ENCODE data around the gene YAP1. TPM values are rescaled to one million over a fixed set of nuclear protein-coding genes. Genes with fewer than 3 reads are reported as not detected.

Gene YAP1
- total RNA-seq, 2 experiments from 2014 or later: not detected

DNA sequence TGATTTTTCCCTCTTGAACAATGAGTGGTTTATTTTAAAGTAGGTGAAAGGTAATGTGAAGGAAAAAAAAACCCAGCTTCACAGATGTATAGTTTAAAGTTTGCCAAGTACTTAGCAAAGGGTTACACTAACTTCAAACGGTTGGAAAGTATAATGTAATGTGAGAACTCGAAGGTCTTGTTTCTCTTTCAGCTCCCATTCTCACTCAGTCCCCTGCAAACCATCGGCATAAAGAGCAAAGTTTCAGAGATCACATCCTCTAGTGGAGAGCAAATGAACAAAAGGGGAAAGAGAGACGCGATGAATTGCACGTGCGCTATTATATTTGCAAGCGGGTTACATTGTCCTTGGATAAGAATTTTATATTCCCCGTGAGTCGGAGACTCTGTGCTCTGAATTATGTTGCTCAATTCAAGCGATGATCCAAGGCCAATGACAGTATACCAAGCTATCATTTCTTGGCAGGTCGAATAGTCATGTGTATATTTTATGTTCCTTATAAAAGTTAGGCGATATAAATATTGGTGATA, 169.5 kb downstream of the YAP1 start:
- intact Hi-C loops (cut with micrococcal nuclease): no loop called here
- CTCF ChIA-PET: interaction anchor here (0.7 to 3.2 kb wide), 11 partner anchors 8 to 334 kb away, joined by 3 to 23 read pairs (median 4); no protein-coding TSS in a partner anchor
- Mint-ChIP-seq H3K4me3 (peak overlapping the region; percentile 8), H3K36me3 (ENCODE audit: low read depth) (no peaks in the 10 kb centered on the region), H3K27ac (no peak overlapping the region), H3K9me3 (no peaks in the 10 kb centered on the region), H3K27me3 (peaks cover 6% of the 10 kb centered on the region), H3K4me1 (ENCODE audit: low read depth) (peaks cover 13% of the 10 kb centered on the region)
- ATAC-seq: peak; percentile 93
- TF ChIP-seq, protein P1, sequence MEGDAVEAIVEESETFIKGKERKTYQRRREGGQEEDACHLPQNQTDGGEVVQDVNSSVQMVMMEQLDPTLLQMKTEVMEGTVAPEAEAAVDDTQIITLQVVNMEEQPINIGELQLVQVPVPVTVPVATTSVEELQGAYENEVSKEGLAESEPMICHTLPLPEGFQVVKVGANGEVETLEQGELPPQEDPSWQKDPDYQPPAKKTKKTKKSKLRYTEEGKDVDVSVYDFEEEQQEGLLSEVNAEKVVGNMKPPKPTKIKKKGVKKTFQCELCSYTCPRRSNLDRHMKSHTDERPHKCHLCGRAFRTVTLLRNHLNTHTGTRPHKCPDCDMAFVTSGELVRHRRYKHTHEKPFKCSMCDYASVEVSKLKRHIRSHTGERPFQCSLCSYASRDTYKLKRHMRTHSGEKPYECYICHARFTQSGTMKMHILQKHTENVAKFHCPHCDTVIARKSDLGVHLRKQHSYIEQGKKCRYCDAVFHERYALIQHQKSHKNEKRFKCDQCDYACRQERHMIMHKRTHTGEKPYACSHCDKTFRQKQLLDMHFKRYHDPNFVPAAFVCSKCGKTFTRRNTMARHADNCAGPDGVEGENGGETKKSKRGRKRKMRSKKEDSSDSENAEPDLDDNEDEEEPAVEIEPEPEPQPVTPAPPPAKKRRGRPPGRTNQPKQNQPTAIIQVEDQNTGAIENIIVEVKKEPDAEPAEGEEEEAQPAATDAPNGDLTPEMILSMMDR (IDR thresholded peaks at IDR 0.05): peak; percentile 12
- DNase-seq: peak; percentile 45
- POLR2A ChIA-PET: interaction anchor here (1.0 kb wide), 1 partner anchor 38 kb away, joined by 3 read pairs; no protein-coding TSS in a partner anchor

DNA sequence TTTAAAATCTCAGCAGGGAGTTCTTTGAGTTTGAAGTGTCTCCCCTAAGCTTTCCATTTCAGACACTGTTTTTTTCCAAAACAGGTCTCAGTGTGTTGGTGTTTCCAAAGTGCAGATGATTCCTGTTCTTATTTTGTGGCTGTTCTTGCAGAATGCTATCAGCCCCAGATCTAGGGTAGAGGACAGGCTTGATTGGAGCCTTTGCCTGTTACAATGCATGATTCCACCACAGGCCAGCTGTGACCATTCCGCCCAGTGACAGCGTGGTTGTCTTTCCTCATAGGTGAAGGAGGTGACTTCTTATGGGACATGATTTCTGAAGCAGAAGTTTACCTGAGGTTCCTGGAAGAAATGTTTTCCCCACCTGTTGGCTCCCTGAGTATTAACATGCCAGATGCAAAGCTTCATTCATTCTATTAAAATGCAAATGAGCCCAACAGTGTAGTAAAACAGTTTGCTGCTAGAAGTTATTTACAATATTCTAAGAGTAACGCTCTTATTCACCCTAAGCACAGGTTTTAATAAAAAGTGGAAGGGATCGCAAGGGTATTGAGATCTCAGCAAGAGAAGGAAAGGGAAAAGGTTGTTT, 170.1 kb downstream of the YAP1 start:
- H3K4me1 Mint-ChIP-seq (ENCODE audit: low read depth): peaks cover 13% of the 10 kb centered on the region
- no peaks in the 10 kb centered on the region for H3K36me3 Mint-ChIP-seq (ENCODE audit: low read depth)
- POLR2A ChIA-PET: interaction anchor here (1.0 to 1.2 kb wide), 2 partner anchors 9 to 38 kb away, joined by 3 read pairs; no protein-coding TSS in a partner anchor
- intact Hi-C loops (cut with micrococcal nuclease): no loop called here
- peaks cover 6% of the 10 kb centered on the region for H3K27me3 Mint-ChIP-seq
- TF ChIP-seq, protein P1 (IDR thresholded peaks at IDR 0.05): no peak
- DNase-seq: no peak
- no peak for ATAC-seq
- no peak overlapping the region for H3K4me3 Mint-ChIP-seq
- CTCF ChIA-PET: interaction anchor here (0.9 to 3.2 kb wide), 8 partner anchors 9 to 333 kb away, joined by 3 to 23 read pairs (median 6); no protein-coding TSS in a partner anchor
- H3K9me3 Mint-ChIP-seq: no peaks in the 10 kb centered on the region
- H3K27ac Mint-ChIP-seq: no peak overlapping the region

Other genes with a start within 250 kb of the YAP1 start
- gene CEP126, start 195.4 kb upstream of the YAP1 start, total RNA-seq: 1 to 10 TPM; 1.1 to 1.6 TPM
- not detected for gene ANGPTL5, start 193.9 kb upstream of the YAP1 start, total RNA-seq
- not detected for gene CFAP300, start 63.0 kb upstream of the YAP1 start, total RNA-seq
- gene BIRC3, start 207.0 kb downstream of the YAP1 start, total RNA-seq: 100 to 1,000 TPM; 102 to 108 TPM
- gene BIRC2, start 236.8 kb downstream of the YAP1 start, total RNA-seq: 10 to 100 TPM; 29.8 to 32.9 TPM

All from activated CD8-positive, alpha-beta T cell treated with anti-CD3 and anti-CD28 coated beads for 36 hours (primary cell).